ENCODE measurements around the gene CASZ1. TPM values are rescaled to one million over a fixed set of nuclear protein-coding genes. Genes with fewer than 3 reads are reported as not detected.

The CASZ1 gene
- total RNA-seq, 1 experiment from 2014 or later: 11.1 TPM

GRCh38 chr1:10644307-10645128 is 151.9 kb downstream of the CASZ1 start:
- CTCF ChIA-PET: interaction anchor here (0.5 kb wide), 1 partner anchor 44 kb away, joined by 3 read pairs; no protein-coding TSS in a partner anchor
- POLR2A ChIA-PET: interaction anchor here (0.6 to 1.2 kb wide), 4 partner anchors 137 to 1557 kb away, joined by 3 to 5 read pairs (median 3); no protein-coding TSS in a partner anchor
- no TSS peak for BruUV-seq (replicated peaks)
- H3K27me3 Mint-ChIP-seq (ENCODE audit: insufficient read depth, unreplicated experiment): no peaks in the 10 kb centered on the region
- peaks cover 12% of the 10 kb centered on the region for H3K36me3 Mint-ChIP-seq (ENCODE audit: insufficient read depth, unreplicated experiment)
- H3K27ac Mint-ChIP-seq (ENCODE audit: low read depth, unreplicated experiment): no peak overlapping the region
- intact Hi-C loops (cut with micrococcal nuclease): no loop called here
- no peaks in the 10 kb centered on the region for H3K9me3 Mint-ChIP-seq (ENCODE audit: unreplicated experiment)
- H3K4me3 Mint-ChIP-seq (ENCODE audit: unreplicated experiment): no peak overlapping the region
- DNase-seq (ENCODE audit: unreplicated experiment): peak; percentile 76
- TF ChIP-seq CTCF (IDR thresholded peaks at IDR 0.05; ENCODE audit: unreplicated experiment): no peak
- peaks cover 5% of the 10 kb centered on the region for H3K4me1 Mint-ChIP-seq (ENCODE audit: insufficient read depth, unreplicated experiment)

DNA sequence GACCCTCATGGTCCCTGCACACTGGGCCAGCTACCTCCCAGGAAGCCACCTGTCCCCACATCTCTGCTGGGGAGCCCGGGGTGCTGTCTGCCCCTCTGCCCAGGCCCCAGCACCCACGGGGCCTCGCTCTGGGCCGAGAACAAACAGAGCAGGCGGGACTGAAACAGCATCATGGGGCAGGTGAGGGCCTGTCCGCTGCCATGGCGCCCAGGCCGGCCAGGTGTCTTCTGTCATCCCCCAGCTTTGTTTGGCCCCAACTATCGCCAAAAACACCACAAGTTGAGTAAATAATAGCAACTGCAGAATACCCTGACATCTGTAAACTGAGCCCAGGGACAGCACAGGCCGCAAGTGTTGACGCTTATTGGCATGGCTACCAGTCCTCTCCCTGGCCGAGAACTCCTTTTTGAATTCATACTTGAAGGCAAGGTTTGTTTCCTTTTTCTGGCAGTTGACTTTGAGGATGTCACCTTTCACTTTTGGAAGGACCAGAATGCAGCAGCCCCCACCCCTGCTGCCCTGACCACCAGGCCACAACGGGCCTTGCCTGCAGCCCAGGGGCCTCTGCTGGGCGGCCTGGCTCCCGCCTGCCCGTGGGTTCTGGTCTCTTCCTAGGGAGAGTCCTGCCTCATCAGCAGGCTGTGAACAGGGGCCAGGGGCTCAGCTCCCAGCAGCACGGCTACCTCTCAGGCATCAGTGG is 152.7 kb downstream of the CASZ1 start:
- Mint-ChIP-seq H3K9me3 (ENCODE audit: unreplicated experiment) (no peaks in the 10 kb centered on the region), H3K4me3 (ENCODE audit: unreplicated experiment) (no peak overlapping the region), H3K36me3 (ENCODE audit: insufficient read depth, unreplicated experiment) (peaks cover 15% of the 10 kb centered on the region), H3K27me3 (ENCODE audit: insufficient read depth, unreplicated experiment) (no peaks in the 10 kb centered on the region), H3K4me1 (ENCODE audit: insufficient read depth, unreplicated experiment) (peaks cover 5% of the 10 kb centered on the region), H3K27ac (ENCODE audit: low read depth, unreplicated experiment) (no peak overlapping the region)
- TF ChIP-seq CTCF (IDR thresholded peaks at IDR 0.05; ENCODE audit: unreplicated experiment): no peak
- CTCF ChIA-PET: interaction anchor here (0.5 to 0.6 kb wide), 2 partner anchors 43 to 199 kb away, joined by 3 read pairs; no protein-coding TSS in a partner anchor
- DNase-seq (ENCODE audit: unreplicated experiment): no peak
- POLR2A ChIA-PET: interaction anchor here (0.6 to 1.2 kb wide), 4 partner anchors 134 to 1557 kb away, joined by 3 to 5 read pairs (median 4); no protein-coding TSS in a partner anchor
- BruUV-seq (replicated peaks): no TSS peak
- intact Hi-C loops (cut with micrococcal nuclease): no loop called here

- CTCF ChIA-PET: no interaction called here
- peaks cover 5% of the 10 kb centered on the region for H3K4me1 Mint-ChIP-seq (ENCODE audit: insufficient read depth, unreplicated experiment)
- no peak for TF ChIP-seq CTCF (IDR thresholded peaks at IDR 0.05; ENCODE audit: unreplicated experiment)
- H3K36me3 Mint-ChIP-seq (ENCODE audit: insufficient read depth, unreplicated experiment): peaks cover 7% of the 10 kb centered on the region
- intact Hi-C loops (cut with micrococcal nuclease): no loop called here
- BruUV-seq (replicated peaks): no TSS peak
- H3K27me3 Mint-ChIP-seq (ENCODE audit: insufficient read depth, unreplicated experiment): no peaks in the 10 kb centered on the region
- H3K4me3 Mint-ChIP-seq (ENCODE audit: unreplicated experiment): no peak overlapping the region
- POLR2A ChIA-PET: interaction anchor here (1.1 kb wide), 1 partner anchor 147 kb away, joined by 5 read pairs; no protein-coding TSS in a partner anchor
- DNase-seq (ENCODE audit: unreplicated experiment): no peak
- no peak overlapping the region for H3K27ac Mint-ChIP-seq (ENCODE audit: low read depth, unreplicated experiment)
- H3K9me3 Mint-ChIP-seq (ENCODE audit: unreplicated experiment): no peaks in the 10 kb centered on the region
Observed at GRCh38 chr1:10642403-10643080, 153.9 kb downstream of the CASZ1 start.

GRCh38 chr1:10641976-10642375 is 154.5 kb downstream of the CASZ1 start:
- Mint-ChIP-seq H3K27ac (ENCODE audit: low read depth, unreplicated experiment) (no peak overlapping the region), H3K4me1 (ENCODE audit: insufficient read depth, unreplicated experiment) (peaks cover 5% of the 10 kb centered on the region), H3K9me3 (ENCODE audit: unreplicated experiment) (no peaks in the 10 kb centered on the region), H3K4me3 (ENCODE audit: unreplicated experiment) (no peak overlapping the region), H3K36me3 (ENCODE audit: insufficient read depth, unreplicated experiment) (peaks cover 5% of the 10 kb centered on the region), H3K27me3 (ENCODE audit: insufficient read depth, unreplicated experiment) (no peaks in the 10 kb centered on the region)
- DNase-seq (ENCODE audit: unreplicated experiment): no peak
- intact Hi-C loops (cut with micrococcal nuclease): no loop called here
- no peak for TF ChIP-seq CTCF (IDR thresholded peaks at IDR 0.05; ENCODE audit: unreplicated experiment)
- BruUV-seq (replicated peaks): no TSS peak
- CTCF ChIA-PET: no interaction called here
- POLR2A ChIA-PET: no interaction called here

Data from MCF 10A (cell line).